ENCODE data around the gene GRIP2. TPM values are rescaled to one million over a fixed set of nuclear protein-coding genes. Genes with fewer than 3 reads are reported as not detected.

The GRIP2 gene
- total RNA-seq (ENCODE audit: low replicate concordance), result 0.25 TPM in 1 of 2 replicates, not detected in the other

DNA sequence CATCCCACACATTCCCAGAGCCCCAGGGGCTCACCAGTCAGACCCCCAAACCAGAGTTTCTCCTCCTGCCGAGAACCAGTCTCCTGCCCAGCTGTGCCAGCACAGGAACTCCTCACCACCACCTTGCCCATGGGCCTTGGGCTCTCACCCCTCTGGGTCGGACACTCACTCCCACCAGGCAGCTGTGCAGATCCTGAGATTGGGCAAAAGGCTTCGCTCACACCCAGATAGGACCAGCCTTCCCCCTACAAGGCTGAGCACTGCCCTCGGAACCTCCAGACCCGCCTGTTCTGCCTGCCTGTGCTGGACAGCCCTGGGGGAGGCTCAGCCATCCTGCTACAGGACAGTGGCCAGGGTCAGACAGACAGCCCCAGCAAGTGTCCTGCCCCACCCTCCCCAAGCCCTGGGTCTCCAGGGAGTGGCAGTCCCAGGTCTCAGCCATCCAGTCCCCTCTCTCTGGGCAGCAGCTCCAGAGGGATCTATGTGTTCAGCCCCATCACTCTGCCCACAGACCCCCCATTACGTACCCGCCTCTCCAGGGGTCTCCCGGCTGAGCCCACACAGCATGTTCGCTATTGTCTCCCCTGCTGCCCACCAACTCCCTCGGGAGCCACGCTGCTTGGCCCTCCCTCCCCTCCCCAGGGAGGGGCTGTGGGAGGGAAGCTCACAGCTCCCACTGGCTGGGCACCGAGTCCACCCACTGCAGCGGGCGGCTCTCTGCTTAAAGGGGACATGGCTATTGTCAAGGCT lies at the start of gene GRIP2:
GRIP2 (minus strand) TSS at position 601 of the 750 bp plus-strand sequence; CDS start at position 567, 34 bp downstream.
- H3K4me3 ChIP-seq, result no peak within 1 kb of the TSS
- no peaks in the 10 kb centered on the region for H3K79me2 ChIP-seq (ENCODE audit: low read depth)
- H3K4me1 Mint-ChIP-seq, result peaks cover 18% of the 10 kb centered on the region
- no peak within 1 kb of the TSS for H2AFZ ChIP-seq (replicated peaks)
- no peaks in the 10 kb centered on the region for H3K9me3 ChIP-seq (ENCODE audit: low read depth)
- peaks cover 12% of the 10 kb centered on the region for H3K27me3 Mint-ChIP-seq (ENCODE audit: insufficient read depth, low read depth)
- no peak within 1 kb of the TSS for H3K9ac ChIP-seq
- no peak for DNase-seq (ENCODE audit: low spot score)
- H3K4me1 ChIP-seq, result peaks cover 5% of the 10 kb centered on the region
- peaks cover 8% of the 10 kb centered on the region for H3K27me3 ChIP-seq
- H3K9me3 Mint-ChIP-seq, result no peaks in the 10 kb centered on the region
- TF ChIP-seq EZH2 (IDR thresholded peaks at IDR 0.05) (no peak), EZH2phosphoT487 (IDR thresholded peaks at IDR 0.05) (no peak)
- TF ChIP-seq, protein P1, sequence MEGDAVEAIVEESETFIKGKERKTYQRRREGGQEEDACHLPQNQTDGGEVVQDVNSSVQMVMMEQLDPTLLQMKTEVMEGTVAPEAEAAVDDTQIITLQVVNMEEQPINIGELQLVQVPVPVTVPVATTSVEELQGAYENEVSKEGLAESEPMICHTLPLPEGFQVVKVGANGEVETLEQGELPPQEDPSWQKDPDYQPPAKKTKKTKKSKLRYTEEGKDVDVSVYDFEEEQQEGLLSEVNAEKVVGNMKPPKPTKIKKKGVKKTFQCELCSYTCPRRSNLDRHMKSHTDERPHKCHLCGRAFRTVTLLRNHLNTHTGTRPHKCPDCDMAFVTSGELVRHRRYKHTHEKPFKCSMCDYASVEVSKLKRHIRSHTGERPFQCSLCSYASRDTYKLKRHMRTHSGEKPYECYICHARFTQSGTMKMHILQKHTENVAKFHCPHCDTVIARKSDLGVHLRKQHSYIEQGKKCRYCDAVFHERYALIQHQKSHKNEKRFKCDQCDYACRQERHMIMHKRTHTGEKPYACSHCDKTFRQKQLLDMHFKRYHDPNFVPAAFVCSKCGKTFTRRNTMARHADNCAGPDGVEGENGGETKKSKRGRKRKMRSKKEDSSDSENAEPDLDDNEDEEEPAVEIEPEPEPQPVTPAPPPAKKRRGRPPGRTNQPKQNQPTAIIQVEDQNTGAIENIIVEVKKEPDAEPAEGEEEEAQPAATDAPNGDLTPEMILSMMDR (IDR thresholded peaks at IDR 0.05), result no peak
- no peaks in the 10 kb centered on the region for H3K36me3 Mint-ChIP-seq
- H3K27ac Mint-ChIP-seq, result peak within 1 kb of the TSS; percentile 37
- H3F3A ChIP-seq (ENCODE audit: low read depth), result peaks cover 2% of the 10 kb centered on the region
- no peaks in the 10 kb centered on the region for H4K20me1 ChIP-seq (ENCODE audit: low read depth)
- H3K4me2 ChIP-seq, result no peak within 1 kb of the TSS
- H3K27ac ChIP-seq, result no peak within 1 kb of the TSS
- no peaks in the 10 kb centered on the region for H3K36me3 ChIP-seq
- H3K4me3 Mint-ChIP-seq, result no peak within 1 kb of the TSS

DNA sequence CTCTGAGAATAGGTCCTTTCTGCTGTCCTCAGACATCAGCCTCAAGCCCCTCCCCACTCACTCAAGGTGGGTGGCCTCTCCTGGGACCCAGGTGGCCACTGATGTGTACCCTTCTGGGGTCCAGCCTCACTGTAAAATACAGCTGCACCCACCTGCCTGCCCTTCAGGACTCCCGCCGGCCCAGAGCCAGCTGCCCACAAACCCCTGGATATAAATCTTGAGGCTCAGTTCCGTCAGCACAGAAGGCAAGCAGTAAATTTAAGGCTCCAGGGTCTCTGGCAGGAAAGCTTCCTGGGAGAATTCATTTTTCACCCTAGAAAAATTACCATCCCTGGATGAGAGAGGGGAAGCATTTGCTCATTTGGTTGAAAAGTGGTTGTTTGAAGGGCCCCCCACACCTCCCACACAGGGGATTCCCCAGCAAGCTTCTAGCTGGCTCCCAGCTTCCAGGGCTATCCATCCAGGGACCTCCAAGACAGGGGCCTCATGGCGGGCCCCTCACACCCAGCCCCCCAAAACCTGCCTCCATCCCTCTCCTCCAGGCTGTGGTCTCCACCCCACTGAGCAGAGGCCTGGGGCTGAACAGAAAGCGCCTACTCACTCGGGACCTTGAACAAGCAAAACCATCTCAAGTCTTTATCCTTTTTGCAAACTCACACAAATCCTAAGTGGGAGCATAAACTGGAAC lies 48.4 kb upstream of the GRIP2 start:
- TF ChIP-seq, protein P1 (IDR thresholded peaks at IDR 0.05), result no peak
- TF ChIP-seq EZH2 (IDR thresholded peaks at IDR 0.05), result no peak
- TF ChIP-seq EZH2phosphoT487 (IDR thresholded peaks at IDR 0.05), result no peak
- H3K36me3 Mint-ChIP-seq, result no peaks in the 10 kb centered on the region
- H3K4me3 Mint-ChIP-seq, result no peak overlapping the region
- no peaks in the 10 kb centered on the region for H4K20me1 ChIP-seq (ENCODE audit: low read depth)
- peaks cover 10% of the 10 kb centered on the region for H3K27me3 Mint-ChIP-seq (ENCODE audit: insufficient read depth, low read depth)
- H3K36me3 ChIP-seq, result no peaks in the 10 kb centered on the region
- H3K4me3 ChIP-seq, result no peak overlapping the region
- no peak overlapping the region for H2AFZ ChIP-seq (replicated peaks)
- H3K9ac ChIP-seq, result no peak overlapping the region
- no peak overlapping the region for H3K27ac Mint-ChIP-seq
- peaks cover 20% of the 10 kb centered on the region for H3K4me1 Mint-ChIP-seq
- H3K4me1 ChIP-seq, result no peaks in the 10 kb centered on the region
- no peak overlapping the region for H3K4me2 ChIP-seq
- H3F3A ChIP-seq (ENCODE audit: low read depth), result no peaks in the 10 kb centered on the region
- H3K9me3 ChIP-seq (ENCODE audit: low read depth), result no peaks in the 10 kb centered on the region
- no peaks in the 10 kb centered on the region for H3K79me2 ChIP-seq (ENCODE audit: low read depth)
- H3K27ac ChIP-seq, result no peak overlapping the region
- H3K27me3 ChIP-seq, result no peaks in the 10 kb centered on the region
- DNase-seq (ENCODE audit: low spot score), result no peak
- no peaks in the 10 kb centered on the region for H3K9me3 Mint-ChIP-seq

DNA sequence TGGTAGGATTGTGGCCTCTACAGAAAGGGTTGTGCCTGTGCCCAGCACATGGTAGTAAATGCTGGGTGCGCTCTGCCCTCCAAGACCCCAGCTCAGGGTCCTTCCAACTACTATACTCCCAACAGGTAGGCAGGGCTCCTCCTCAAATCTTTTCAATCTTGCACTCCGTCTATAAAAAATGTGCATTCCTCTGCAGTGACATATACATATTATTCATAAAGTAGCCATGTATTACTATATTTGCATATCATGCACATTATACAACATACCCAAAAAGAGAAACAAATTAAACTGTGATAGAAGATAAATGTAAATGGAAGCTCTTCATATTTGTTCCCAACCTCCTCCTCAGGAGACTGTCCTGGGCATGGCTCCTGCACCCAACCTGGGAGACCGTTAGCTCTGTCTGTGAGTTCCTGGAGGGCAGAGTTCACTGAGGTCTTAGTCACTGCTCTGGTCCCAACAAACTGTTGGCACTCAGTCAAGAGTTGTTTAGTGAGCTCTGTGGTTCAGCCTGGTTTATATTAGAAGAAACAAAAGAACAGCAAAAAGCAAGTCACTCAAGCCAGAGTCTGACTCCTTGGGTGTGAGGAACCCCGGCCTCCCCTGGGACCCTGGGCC lies 47.7 kb upstream of the GRIP2 start:
- H3K4me1 Mint-ChIP-seq, result peaks cover 20% of the 10 kb centered on the region
- no peak for DNase-seq (ENCODE audit: low spot score)
- H3K4me1 ChIP-seq, result no peaks in the 10 kb centered on the region
- H3K27me3 Mint-ChIP-seq (ENCODE audit: insufficient read depth, low read depth), result peaks cover 10% of the 10 kb centered on the region
- no peaks in the 10 kb centered on the region for H3K9me3 ChIP-seq (ENCODE audit: low read depth)
- no peaks in the 10 kb centered on the region for H3K36me3 ChIP-seq
- H3K27me3 ChIP-seq, result no peaks in the 10 kb centered on the region
- no peaks in the 10 kb centered on the region for H3F3A ChIP-seq (ENCODE audit: low read depth)
- no peak overlapping the region for H3K27ac Mint-ChIP-seq
- no peak overlapping the region for H3K9ac ChIP-seq
- TF ChIP-seq EZH2 (IDR thresholded peaks at IDR 0.05) (no peak), EZH2phosphoT487 (IDR thresholded peaks at IDR 0.05) (no peak)
- TF ChIP-seq, protein P1 (IDR thresholded peaks at IDR 0.05), result no peak
- no peaks in the 10 kb centered on the region for H4K20me1 ChIP-seq (ENCODE audit: low read depth)
- no peak overlapping the region for H3K27ac ChIP-seq
- H3K4me3 Mint-ChIP-seq, result no peak overlapping the region
- no peaks in the 10 kb centered on the region for H3K36me3 Mint-ChIP-seq
- H2AFZ ChIP-seq (replicated peaks), result no peak overlapping the region
- no peaks in the 10 kb centered on the region for H3K79me2 ChIP-seq (ENCODE audit: low read depth)
- no peaks in the 10 kb centered on the region for H3K9me3 Mint-ChIP-seq
- H3K4me2 ChIP-seq, result no peak overlapping the region
- no peak overlapping the region for H3K4me3 ChIP-seq
